K562 (cell line): Measurements from ENCODE around the gene ATRIP. TPM values are rescaled to one million over a fixed set of nuclear protein-coding genes. Genes with fewer than 3 reads are reported as not detected.

Experiments
- CSDE1 ChIP-seq, 2 experiments: fragments of 450-650 bp; IDR thresholded peaks; 2 replicates each; pipeline ENCODE4 v1.6.1; 2016; ENCODE audit warnings: mild to moderate bottlenecking in 1 of 2
- HMGN3 ChIP-seq: IDR thresholded peaks from 2 replicates; pipeline ENCODE4 v1.6.1; 2011; ENCODE audit warnings: borderline replicate concordance, low read depth, mild to moderate bottlenecking, mixed read lengths, low read length; ENCODE audit not compliant: insufficient read length; ENCODE audit errors: extremely low read depth
- MTA2 ChIP-seq: fragments of 450-650 bp; IDR thresholded peaks from 2 replicates; pipeline ENCODE4 v1.6.1; 2016; ENCODE audit warnings: low read depth
- SAFB ChIP-seq: fragments of 200-400 bp; formaldehyde crosslinking; IDR thresholded peaks from 2 replicates; pipeline ENCODE4 v1.6.1; 2017; ENCODE audit warnings: low read depth, low read length, borderline replicate concordance
- SMAD1 ChIP-seq: fragments of 150-350 bp; IDR thresholded peaks from 2 replicates; pipeline ENCODE4 v1.6.1; 2014; ENCODE audit warnings: low read length, low read depth; ENCODE audit not compliant: partially characterized antibody
- STAT5B ChIP-seq: fragments of 250-450 bp; sonication (Bioruptor Pico); IDR thresholded peaks from 2 replicates; pipeline ENCODE4 v1.8.0; 2021; ENCODE audit warnings: mild to moderate bottlenecking, inconsistent platforms
- TAL1 ChIP-seq: fragments of 450-650 bp; IDR thresholded peaks from 2 replicates; pipeline ENCODE4 v1.6.1; 2016; ENCODE audit warnings: mild to moderate bottlenecking
- ZNF561 ChIP-seq: fragments of 450-650 bp; formaldehyde crosslinking; conservative IDR thresholded peaks from 2 replicates; pipeline ENCODE4 v1.4.0; 2020; ENCODE audit warnings: mild to moderate bottlenecking, moderate library complexity
- polyA plus RNA-seq, 8 experiments: library from polyadenylated mRNA; depleted of rRNA in 4 of 8; stranded (reverse) in 5 of 8; unstranded in 3 of 8; fragments of >200 nt; fragmentation: Nextera tagmentation in 2 of 8; fragmentation: Illumina TruSeq in 1 of 8; extraction: Ambion mirVana in 2 of 8; extraction: Trizol in 1 of 8; gene quantifications; 2 replicates each; pipeline versions ENCODE4 v1.2.1 to v1.2.3, GENCODE V29; 2011 to 2014; ENCODE audit warnings: inconsistent platforms in 1 of 8, missing spikeins in 1 of 8
- total RNA-seq, 7 experiments: library from RNA; depleted of rRNA in 6 of 7; stranded (reverse); fragments of >200 nt in 6 of 7; fragmentation: Illumina TruSeq in 2 of 7; extraction: Trizol in 2 of 7; gene quantifications; 2 replicates each; pipeline versions ENCODE4 v1.2.1 to v1.2.3, GENCODE V29; 2011 to 2021; ENCODE audit warnings: low replicate concordance in 1 of 7
- TF ChIP-seq, protein P1 (sequence below): fragments of 450-650 bp; IDR thresholded peaks from 2 replicates; pipeline ENCODE4 v1.6.1; 2017; ENCODE audit warnings: antibody characterized with exemption
- TF ChIP-seq, protein P2 (sequence below): sonication (generic); formaldehyde crosslinking; IDR thresholded peaks from 2 replicates; pipeline ENCODE4 v1.8.0; 2022; ENCODE audit warnings: mild to moderate bottlenecking, missing genetic modification reagents
- TF ChIP-seq, protein P3 (sequence below): fragments of 200-600 bp; sonication (generic); IDR thresholded peaks from one replicate; pipeline ENCODE4 v1.6.1; 2012; ENCODE audit warnings: mild to moderate bottlenecking, low read depth, low read length, inconsistent platforms

Gene ATRIP
- total and polyA plus RNA-seq, 9 of the 15 experiments (the other 6 are each of a cell fraction or from before 2014, with no cell fraction given): 1.7 to 15.7 (median 10.5) TPM

DNA sequence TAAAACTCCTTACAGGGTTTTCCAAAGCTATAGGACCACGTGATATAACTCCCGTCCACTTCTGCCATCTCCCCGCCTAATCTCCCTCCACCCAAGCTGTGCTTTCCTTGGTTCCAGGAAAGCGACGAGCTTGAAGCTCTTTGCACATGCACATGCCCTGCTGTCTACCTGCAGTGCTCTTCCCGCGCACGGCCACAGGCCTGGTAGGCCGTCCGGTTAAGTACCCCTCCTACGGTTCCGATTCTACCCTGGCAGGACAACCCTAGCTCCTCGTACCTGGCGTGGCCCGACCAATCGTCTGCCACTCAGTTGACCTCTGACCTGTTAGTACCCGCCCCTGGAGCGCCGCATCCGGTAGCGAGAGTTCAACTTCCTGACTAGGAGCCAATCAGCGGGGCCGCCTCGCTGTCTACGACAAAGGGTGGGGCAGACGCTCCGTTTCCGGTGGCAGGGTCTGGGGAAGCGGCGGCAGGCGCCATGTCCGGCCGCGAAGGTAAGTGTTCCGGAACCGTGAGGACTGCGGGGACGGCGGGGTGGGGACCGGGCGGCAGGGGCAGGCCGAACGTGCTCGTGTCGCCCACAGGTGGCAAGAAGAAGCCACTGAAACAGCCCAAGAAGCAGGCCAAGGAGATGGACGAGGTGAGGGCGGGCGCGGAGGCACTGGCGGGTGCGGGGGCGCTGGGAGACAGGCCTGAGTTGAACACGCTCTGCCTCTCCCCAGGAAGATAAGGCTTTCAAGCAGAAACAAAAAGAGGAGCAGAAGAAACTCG is 6.5 kb upstream of the ATRIP start, which contains the start of the genes CCDC51 and TMA7 (continued):
- TF ChIP-seq ZNF561 (CRISPR knock-in tag) (no peak), STAT5B (no peak), SAFB (no peak), SMAD1 (no peak), TAL1 (no peak), HMGN3 (no peak), MTA2 (peak; percentile 68), CSDE1 (IDR thresholded peaks at IDR 0.05) (no peak)
- TF ChIP-seq, protein P1, sequence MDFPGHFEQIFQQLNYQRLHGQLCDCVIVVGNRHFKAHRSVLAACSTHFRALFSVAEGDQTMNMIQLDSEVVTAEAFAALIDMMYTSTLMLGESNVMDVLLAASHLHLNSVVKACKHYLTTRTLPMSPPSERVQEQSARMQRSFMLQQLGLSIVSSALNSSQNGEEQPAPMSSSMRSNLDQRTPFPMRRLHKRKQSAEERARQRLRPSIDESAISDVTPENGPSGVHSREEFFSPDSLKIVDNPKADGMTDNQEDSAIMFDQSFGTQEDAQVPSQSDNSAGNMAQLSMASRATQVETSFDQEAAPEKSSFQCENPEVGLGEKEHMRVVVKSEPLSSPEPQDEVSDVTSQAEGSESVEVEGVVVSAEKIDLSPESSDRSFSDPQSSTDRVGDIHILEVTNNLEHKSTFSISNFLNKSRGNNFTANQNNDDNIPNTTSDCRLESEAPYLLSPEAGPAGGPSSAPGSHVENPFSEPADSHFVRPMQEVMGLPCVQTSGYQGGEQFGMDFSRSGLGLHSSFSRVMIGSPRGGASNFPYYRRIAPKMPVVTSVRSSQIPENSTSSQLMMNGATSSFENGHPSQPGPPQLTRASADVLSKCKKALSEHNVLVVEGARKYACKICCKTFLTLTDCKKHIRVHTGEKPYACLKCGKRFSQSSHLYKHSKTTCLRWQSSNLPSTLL: no peak
- TF ChIP-seq, protein P2, sequence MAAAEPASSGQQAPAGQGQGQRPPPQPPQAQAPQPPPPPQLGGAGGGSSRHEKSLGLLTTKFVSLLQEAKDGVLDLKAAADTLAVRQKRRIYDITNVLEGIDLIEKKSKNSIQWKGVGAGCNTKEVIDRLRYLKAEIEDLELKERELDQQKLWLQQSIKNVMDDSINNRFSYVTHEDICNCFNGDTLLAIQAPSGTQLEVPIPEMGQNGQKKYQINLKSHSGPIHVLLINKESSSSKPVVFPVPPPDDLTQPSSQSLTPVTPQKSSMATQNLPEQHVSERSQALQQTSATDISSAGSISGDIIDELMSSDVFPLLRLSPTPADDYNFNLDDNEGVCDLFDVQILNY (CRISPR knock-in tag): no peak
- TF ChIP-seq, protein P3, sequence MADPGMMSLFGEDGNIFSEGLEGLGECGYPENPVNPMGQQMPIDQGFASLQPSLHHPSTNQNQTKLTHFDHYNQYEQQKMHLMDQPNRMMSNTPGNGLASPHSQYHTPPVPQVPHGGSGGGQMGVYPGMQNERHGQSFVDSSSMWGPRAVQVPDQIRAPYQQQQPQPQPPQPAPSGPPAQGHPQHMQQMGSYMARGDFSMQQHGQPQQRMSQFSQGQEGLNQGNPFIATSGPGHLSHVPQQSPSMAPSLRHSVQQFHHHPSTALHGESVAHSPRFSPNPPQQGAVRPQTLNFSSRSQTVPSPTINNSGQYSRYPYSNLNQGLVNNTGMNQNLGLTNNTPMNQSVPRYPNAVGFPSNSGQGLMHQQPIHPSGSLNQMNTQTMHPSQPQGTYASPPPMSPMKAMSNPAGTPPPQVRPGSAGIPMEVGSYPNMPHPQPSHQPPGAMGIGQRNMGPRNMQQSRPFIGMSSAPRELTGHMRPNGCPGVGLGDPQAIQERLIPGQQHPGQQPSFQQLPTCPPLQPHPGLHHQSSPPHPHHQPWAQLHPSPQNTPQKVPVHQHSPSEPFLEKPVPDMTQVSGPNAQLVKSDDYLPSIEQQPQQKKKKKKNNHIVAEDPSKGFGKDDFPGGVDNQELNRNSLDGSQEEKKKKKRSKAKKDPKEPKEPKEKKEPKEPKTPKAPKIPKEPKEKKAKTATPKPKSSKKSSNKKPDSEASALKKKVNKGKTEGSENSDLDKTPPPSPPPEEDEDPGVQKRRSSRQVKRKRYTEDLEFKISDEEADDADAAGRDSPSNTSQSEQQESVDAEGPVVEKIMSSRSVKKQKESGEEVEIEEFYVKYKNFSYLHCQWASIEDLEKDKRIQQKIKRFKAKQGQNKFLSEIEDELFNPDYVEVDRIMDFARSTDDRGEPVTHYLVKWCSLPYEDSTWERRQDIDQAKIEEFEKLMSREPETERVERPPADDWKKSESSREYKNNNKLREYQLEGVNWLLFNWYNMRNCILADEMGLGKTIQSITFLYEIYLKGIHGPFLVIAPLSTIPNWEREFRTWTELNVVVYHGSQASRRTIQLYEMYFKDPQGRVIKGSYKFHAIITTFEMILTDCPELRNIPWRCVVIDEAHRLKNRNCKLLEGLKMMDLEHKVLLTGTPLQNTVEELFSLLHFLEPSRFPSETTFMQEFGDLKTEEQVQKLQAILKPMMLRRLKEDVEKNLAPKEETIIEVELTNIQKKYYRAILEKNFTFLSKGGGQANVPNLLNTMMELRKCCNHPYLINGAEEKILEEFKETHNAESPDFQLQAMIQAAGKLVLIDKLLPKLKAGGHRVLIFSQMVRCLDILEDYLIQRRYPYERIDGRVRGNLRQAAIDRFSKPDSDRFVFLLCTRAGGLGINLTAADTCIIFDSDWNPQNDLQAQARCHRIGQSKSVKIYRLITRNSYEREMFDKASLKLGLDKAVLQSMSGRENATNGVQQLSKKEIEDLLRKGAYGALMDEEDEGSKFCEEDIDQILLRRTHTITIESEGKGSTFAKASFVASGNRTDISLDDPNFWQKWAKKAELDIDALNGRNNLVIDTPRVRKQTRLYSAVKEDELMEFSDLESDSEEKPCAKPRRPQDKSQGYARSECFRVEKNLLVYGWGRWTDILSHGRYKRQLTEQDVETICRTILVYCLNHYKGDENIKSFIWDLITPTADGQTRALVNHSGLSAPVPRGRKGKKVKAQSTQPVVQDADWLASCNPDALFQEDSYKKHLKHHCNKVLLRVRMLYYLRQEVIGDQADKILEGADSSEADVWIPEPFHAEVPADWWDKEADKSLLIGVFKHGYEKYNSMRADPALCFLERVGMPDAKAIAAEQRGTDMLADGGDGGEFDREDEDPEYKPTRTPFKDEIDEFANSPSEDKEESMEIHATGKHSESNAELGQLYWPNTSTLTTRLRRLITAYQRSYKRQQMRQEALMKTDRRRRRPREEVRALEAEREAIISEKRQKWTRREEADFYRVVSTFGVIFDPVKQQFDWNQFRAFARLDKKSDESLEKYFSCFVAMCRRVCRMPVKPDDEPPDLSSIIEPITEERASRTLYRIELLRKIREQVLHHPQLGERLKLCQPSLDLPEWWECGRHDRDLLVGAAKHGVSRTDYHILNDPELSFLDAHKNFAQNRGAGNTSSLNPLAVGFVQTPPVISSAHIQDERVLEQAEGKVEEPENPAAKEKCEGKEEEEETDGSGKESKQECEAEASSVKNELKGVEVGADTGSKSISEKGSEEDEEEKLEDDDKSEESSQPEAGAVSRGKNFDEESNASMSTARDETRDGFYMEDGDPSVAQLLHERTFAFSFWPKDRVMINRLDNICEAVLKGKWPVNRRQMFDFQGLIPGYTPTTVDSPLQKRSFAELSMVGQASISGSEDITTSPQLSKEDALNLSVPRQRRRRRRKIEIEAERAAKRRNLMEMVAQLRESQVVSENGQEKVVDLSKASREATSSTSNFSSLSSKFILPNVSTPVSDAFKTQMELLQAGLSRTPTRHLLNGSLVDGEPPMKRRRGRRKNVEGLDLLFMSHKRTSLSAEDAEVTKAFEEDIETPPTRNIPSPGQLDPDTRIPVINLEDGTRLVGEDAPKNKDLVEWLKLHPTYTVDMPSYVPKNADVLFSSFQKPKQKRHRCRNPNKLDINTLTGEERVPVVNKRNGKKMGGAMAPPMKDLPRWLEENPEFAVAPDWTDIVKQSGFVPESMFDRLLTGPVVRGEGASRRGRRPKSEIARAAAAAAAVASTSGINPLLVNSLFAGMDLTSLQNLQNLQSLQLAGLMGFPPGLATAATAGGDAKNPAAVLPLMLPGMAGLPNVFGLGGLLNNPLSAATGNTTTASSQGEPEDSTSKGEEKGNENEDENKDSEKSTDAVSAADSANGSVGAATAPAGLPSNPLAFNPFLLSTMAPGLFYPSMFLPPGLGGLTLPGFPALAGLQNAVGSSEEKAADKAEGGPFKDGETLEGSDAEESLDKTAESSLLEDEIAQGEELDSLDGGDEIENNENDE: no peak
